ENCODE measurements around the gene HYAL1.

DNA sequence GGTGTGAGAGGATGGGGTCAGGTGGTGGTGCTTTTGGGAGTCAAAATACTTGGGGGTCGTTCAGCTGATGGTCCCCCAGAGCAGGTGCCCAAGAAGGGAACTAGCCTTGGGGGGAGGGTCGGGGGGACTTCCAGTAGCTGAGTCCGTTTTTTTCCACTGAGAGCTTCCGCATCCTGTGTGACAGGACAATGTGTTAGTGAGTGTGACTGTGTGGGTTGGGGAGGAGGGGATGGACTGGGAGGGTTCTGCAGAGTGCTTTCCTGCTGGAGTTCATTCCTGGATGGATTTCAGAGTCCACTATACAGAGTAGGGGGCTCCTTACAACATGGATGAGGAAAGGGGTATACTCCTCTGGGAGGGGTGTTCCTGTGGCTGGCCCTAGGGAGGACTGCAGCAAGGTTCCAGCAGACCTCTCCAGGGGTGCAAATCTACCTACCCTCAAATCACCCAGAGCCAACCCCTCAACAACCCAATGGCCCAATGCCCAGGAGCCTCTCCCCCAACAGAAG, 19.8 kb upstream of the HYAL1 start:
- TF ChIP-seq SP1 (IDR thresholded peaks at IDR 0.05) (no peak), LEF1 (IDR thresholded peaks at IDR 0.05; ENCODE audit: borderline replicate concordance) (no peak), FOXA1 (IDR thresholded peaks at IDR 0.05) (no peak), ZNF384 (IDR thresholded peaks at IDR 0.05) (no peak), TARDBP (IDR thresholded peaks at IDR 0.05) (no peak), ARNT (IDR thresholded peaks at IDR 0.05) (no peak), BHLHE40 (IDR thresholded peaks at IDR 0.05; ENCODE audit: borderline replicate concordance) (no peak), ELF4 (IDR thresholded peaks at IDR 0.05) (no peak), FOXM1 (IDR thresholded peaks at IDR 0.05; ENCODE audit: borderline replicate concordance) (no peak)

Data from HEK293T (cell line).